ENCODE results near the gene RNF43. TPM values are rescaled to one million over a fixed set of nuclear protein-coding genes. Genes with fewer than 3 reads are reported as not detected.
A peak's percentile ranks its signal among the peaks of the same experiment; 100 is the strongest.

Gene RNF43
- total RNA-seq, 1 donor from 2014 or later = 19.2 TPM

DNA sequence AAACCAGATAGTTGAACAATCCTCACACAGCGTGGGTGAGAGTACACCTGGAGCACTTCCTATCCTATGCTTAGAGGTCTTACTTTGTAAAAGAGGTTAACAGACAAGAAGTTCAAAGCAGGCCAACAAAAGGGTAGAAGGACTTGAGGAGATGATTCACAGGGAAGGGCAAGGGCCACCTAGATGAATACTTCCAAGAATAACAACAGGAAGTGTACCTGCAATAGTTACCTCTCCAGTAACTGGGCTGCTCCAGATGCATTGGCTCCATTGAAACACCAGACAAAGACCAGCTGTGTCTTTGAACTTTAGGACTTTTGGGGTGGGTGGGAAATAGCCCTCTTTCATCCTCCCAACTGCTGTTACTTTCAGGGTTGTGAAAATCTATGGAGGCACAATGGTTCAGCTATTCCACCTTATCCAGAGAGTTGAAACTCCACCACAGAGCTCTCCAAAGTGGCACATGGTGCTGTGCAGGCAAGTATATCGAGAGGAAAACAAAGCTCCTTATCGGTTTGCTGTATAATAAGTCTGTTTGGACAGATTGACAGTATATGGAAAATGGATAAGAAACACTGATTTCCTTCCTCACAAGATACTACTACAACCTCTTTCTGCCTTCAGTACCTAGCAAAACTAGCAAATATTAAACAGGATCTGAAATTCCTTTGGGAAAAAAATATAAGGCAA is 22.7 kb downstream of the RNF43 start:
- TF ChIP-seq, protein P1, sequence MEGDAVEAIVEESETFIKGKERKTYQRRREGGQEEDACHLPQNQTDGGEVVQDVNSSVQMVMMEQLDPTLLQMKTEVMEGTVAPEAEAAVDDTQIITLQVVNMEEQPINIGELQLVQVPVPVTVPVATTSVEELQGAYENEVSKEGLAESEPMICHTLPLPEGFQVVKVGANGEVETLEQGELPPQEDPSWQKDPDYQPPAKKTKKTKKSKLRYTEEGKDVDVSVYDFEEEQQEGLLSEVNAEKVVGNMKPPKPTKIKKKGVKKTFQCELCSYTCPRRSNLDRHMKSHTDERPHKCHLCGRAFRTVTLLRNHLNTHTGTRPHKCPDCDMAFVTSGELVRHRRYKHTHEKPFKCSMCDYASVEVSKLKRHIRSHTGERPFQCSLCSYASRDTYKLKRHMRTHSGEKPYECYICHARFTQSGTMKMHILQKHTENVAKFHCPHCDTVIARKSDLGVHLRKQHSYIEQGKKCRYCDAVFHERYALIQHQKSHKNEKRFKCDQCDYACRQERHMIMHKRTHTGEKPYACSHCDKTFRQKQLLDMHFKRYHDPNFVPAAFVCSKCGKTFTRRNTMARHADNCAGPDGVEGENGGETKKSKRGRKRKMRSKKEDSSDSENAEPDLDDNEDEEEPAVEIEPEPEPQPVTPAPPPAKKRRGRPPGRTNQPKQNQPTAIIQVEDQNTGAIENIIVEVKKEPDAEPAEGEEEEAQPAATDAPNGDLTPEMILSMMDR (IDR thresholded peaks at IDR 0.05; ENCODE audit: unreplicated experiment) = no peak
- no peak for DNase-seq (ENCODE audit: low spot score, unreplicated experiment)
- H3K4me3 Mint-ChIP-seq (ENCODE audit: low read depth) = no peak overlapping the region
- no peak overlapping the region for H3K27ac Mint-ChIP-seq
- H3K27me3 Mint-ChIP-seq = no peaks in the 10 kb centered on the region
- H3K4me1 Mint-ChIP-seq (ENCODE audit: low read depth) = peaks cover 15% of the 10 kb centered on the region
- H3K36me3 Mint-ChIP-seq (ENCODE audit: insufficient read depth) = peaks cover 8% of the 10 kb centered on the region
- no peaks in the 10 kb centered on the region for H3K9me3 Mint-ChIP-seq (ENCODE audit: low read depth)

DNA sequence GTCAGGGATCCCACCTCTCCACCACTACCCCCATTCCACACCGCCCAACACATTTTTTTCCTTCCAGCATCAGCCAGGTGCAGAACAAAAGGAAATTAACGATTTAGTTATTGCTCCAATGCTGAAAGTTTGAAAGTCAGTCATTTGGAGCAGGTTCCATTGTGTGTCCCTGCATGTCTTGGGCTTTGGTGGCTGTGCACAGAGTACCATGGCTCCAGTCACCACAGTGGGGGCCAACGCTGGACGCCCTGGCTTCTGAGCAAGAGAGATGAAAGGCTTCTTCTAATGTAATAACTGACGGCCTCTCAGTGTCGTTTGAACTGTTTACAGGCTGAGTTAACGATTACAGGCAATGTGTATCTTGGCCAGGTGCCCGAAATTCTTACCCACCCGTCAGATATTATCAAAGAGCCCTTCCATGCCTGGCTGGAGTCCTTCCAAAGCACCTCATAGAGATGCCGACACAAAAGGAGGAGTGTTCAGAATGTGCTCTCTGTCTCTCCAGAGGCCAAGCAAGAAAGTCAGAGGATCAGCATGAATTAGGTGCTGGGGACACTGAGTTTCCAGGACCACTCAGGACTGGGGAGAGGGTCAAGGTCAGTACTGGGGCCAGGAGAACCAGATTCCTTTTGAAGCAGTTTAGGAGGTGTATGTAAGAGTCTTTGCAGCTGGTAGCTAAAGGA is 25.9 kb downstream of the RNF43 start:
- no peak for DNase-seq (ENCODE audit: low spot score, unreplicated experiment)
- TF ChIP-seq, protein P1 (IDR thresholded peaks at IDR 0.05; ENCODE audit: unreplicated experiment) = no peak
- Mint-ChIP-seq H3K27ac (peak overlapping the region; percentile 68), H3K4me1 (ENCODE audit: low read depth) (peaks cover 29% of the 10 kb centered on the region), H3K27me3 (no peaks in the 10 kb centered on the region), H3K4me3 (ENCODE audit: low read depth) (peak overlapping the region; percentile 9), H3K9me3 (ENCODE audit: low read depth) (no peaks in the 10 kb centered on the region), H3K36me3 (ENCODE audit: insufficient read depth) (peaks cover 4% of the 10 kb centered on the region)

DNA sequence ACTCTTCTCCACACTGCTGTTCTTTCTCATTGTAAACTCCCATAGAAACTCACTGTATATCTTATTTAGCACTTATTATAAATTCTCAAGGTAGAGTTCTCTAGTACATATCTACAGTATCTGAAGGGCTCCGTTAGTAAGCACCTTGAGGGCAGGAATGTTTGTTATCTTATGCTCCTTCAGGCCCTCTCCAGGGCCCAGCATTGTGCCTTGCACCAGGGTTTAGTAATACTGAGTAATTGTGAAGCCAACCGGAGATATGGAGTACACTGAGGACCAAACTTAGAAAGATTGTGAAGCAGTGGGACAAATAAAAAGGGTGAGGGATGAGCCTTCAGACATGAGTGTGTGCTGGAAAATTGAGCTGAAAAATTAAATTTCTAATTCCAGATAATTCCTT is 26.4 kb downstream of the RNF43 start:
- no peaks in the 10 kb centered on the region for H3K27me3 Mint-ChIP-seq
- no peak for DNase-seq (ENCODE audit: low spot score, unreplicated experiment)
- peaks cover 29% of the 10 kb centered on the region for H3K4me1 Mint-ChIP-seq (ENCODE audit: low read depth)
- TF ChIP-seq, protein P1 (IDR thresholded peaks at IDR 0.05; ENCODE audit: unreplicated experiment) = no peak
- H3K27ac Mint-ChIP-seq = no peak overlapping the region
- H3K9me3 Mint-ChIP-seq (ENCODE audit: low read depth) = no peaks in the 10 kb centered on the region
- no peak overlapping the region for H3K4me3 Mint-ChIP-seq (ENCODE audit: low read depth)
- H3K36me3 Mint-ChIP-seq (ENCODE audit: insufficient read depth) = peaks cover 4% of the 10 kb centered on the region

DNA sequence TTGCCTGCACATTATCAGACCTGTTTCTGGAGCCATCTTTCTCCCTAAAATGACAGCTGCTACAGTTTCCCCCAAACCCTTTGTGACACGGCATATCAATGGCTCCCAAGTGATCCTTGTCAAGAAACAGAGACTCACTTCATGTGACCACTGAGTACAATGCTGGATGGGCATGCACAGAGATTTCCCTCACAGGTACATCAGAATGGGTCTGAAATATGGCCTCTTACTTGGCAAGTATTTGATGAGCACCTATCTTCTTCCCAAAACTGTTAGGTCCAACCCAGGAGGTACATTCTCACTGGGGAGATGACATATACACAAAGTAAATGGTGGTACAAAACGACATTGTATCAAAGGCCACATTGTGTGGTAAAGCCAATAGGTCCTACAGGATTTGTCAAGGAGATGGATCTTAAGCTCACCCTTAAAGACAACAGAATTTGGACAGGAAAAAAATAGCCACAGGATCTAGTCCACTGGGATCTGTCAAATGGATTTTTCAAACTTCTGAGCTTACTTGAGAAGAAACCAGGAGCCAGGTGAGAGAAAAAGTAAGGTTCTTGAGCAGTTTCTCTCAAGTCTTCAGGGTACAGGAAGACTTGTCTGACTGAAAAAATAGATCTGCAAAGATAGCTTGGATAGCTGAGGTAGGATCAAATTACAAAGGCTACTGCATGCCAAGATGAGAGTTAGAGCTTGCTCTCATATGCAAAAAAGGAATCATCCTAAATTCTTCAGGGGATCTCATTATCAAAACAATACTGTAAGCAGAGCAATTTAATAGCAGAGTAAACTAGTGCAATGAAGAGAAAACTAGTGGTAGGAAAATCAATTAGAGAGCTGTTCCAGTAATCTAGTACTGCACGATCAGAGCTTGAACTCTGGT is 28.8 kb downstream of the RNF43 start:
- H3K27me3 Mint-ChIP-seq = no peaks in the 10 kb centered on the region
- DNase-seq (ENCODE audit: low spot score, unreplicated experiment) = no peak
- TF ChIP-seq, protein P1 (IDR thresholded peaks at IDR 0.05; ENCODE audit: unreplicated experiment) = no peak
- H3K36me3 Mint-ChIP-seq (ENCODE audit: insufficient read depth) = peaks cover 2% of the 10 kb centered on the region
- H3K9me3 Mint-ChIP-seq (ENCODE audit: low read depth) = no peaks in the 10 kb centered on the region
- H3K4me3 Mint-ChIP-seq (ENCODE audit: low read depth) = no peak overlapping the region
- H3K4me1 Mint-ChIP-seq (ENCODE audit: low read depth) = peaks cover 47% of the 10 kb centered on the region
- no peak overlapping the region for H3K27ac Mint-ChIP-seq

DNA sequence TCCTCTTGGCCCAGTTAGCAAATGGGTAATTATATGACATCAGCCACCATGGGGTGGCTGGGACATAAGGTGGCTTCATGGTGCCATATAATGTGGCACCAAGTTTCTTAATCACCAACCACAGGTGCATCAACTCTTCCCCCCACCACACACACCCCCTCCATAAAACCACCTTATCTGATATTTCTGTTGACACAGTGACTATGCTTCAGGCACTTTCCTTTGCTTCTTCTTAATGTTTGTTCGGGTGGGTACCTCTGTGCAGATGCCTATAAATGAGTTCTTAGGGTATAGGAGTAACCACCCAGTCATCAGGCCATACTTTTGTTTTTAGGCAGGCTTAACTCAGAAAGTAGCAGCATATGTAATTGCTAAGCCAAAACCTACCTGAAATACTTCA is 29.5 kb downstream of the RNF43 start:
- Mint-ChIP-seq H3K4me1 (ENCODE audit: low read depth) (peaks cover 51% of the 10 kb centered on the region), H3K4me3 (ENCODE audit: low read depth) (no peak overlapping the region), H3K27me3 (no peaks in the 10 kb centered on the region), H3K27ac (no peak overlapping the region), H3K36me3 (ENCODE audit: insufficient read depth) (peaks cover 2% of the 10 kb centered on the region), H3K9me3 (ENCODE audit: low read depth) (no peaks in the 10 kb centered on the region)
- TF ChIP-seq, protein P1 (IDR thresholded peaks at IDR 0.05; ENCODE audit: unreplicated experiment) = no peak
- no peak for DNase-seq (ENCODE audit: low spot score, unreplicated experiment)
